Measurements from ENCODE around the gene UACA. TPM values are rescaled to one million over a fixed set of nuclear protein-coding genes. Genes with fewer than 3 reads are reported as not detected.

The UACA gene
- total RNA-seq, 1 experiment from 2014 or later: 38.0 TPM

DNA sequence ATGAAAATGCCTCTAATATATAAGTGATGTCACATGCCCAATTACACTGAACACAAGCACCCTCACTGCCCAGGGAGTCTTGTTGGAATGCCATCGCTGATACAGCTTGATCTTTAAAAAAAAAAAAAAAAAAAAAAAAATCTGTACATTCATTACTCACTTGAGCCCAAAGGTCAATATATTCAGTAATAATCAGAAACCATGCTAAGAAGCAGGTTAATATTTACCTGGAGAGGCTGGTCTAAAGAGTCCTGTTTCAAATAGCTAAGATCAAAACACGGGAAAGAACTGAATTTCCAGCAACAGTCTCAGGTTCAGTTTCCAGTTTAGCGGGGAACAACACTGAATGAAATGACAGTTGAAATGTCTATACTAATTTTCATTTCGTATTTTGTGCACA is 109.9 kb downstream of the UACA start:
- Mint-ChIP-seq H3K4me3 (no peak overlapping the region), H3K27me3 (ENCODE audit: low read depth) (no peaks in the 10 kb centered on the region), H3K9me3 (no peaks in the 10 kb centered on the region), H3K4me1 (no peaks in the 10 kb centered on the region), H3K36me3 (ENCODE audit: insufficient read depth in 1 of 3, low read depth in 3 of 3) (peaks cover 0 to 10% (median 4%) of the 10 kb centered on the region in 3 experiments; a peak in 2 of 7 replicates), H3K27ac (no peak overlapping the region)
- TF ChIP-seq, protein P1, sequence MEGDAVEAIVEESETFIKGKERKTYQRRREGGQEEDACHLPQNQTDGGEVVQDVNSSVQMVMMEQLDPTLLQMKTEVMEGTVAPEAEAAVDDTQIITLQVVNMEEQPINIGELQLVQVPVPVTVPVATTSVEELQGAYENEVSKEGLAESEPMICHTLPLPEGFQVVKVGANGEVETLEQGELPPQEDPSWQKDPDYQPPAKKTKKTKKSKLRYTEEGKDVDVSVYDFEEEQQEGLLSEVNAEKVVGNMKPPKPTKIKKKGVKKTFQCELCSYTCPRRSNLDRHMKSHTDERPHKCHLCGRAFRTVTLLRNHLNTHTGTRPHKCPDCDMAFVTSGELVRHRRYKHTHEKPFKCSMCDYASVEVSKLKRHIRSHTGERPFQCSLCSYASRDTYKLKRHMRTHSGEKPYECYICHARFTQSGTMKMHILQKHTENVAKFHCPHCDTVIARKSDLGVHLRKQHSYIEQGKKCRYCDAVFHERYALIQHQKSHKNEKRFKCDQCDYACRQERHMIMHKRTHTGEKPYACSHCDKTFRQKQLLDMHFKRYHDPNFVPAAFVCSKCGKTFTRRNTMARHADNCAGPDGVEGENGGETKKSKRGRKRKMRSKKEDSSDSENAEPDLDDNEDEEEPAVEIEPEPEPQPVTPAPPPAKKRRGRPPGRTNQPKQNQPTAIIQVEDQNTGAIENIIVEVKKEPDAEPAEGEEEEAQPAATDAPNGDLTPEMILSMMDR (conservative IDR thresholded peaks at IDR 0.05): no peak
- Histone ChIP-seq H3K79me1 (ENCODE audit: insufficient read depth, low read depth, low read length, poor library complexity, severe bottlenecking) (no peaks in the 10 kb centered on the region), H3K23ac (ENCODE audit: insufficient read length, low read depth, low read length) (no peak overlapping the region), H4K20me1 (ENCODE audit: control insufficient read depth, insufficient read depth, insufficient read length) (no peaks in the 10 kb centered on the region), H2AK5ac (ENCODE audit: insufficient read length, low read length) (no peak overlapping the region), H3K9me3 (ENCODE audit: control insufficient read depth, low read depth, low read length) (no peaks in the 10 kb centered on the region), H3K18ac (ENCODE audit: insufficient read length, low read depth, low read length) (no peak overlapping the region), H3K23me2 (ENCODE audit: insufficient read length, low read depth, low read length, poor library complexity, severe bottlenecking) (no peaks in the 10 kb centered on the region), H3K9ac (ENCODE audit: extremely low read depth, insufficient read length, low read length) (no peak overlapping the region), H3K4me1 (ENCODE audit: insufficient read depth, low read length) (no peaks in the 10 kb centered on the region), H3K56ac (ENCODE audit: insufficient read length, low read depth, low read length) (no peak overlapping the region), H3K27me3 (ENCODE audit: insufficient read depth, low read length) (no peaks in the 10 kb centered on the region), H2BK12ac (ENCODE audit: insufficient read length, low read depth, low read length) (no peak overlapping the region), H3K4ac (ENCODE audit: low read depth, low read length) (no peak overlapping the region), H2BK15ac (ENCODE audit: low read depth, low read length) (no peak overlapping the region), H2BK120ac (ENCODE audit: low read depth, low read length, poor library complexity, severe bottlenecking) (no peak overlapping the region), H4K8ac (replicated peaks; ENCODE audit: insufficient read length, low read depth, low read length) (no peak overlapping the region), H2BK20ac (ENCODE audit: low read depth, low read length, poor library complexity, severe bottlenecking) (no peak overlapping the region), H4K5ac (ENCODE audit: insufficient read length, low read depth, low read length) (no peak overlapping the region), H3T11ph (ENCODE audit: low read length) (no peak overlapping the region), H4K91ac (ENCODE audit: insufficient read length, low read depth, low read length) (no peak overlapping the region), H2BK5ac (ENCODE audit: insufficient read length, low read length) (no peak overlapping the region), H3K14ac (ENCODE audit: insufficient read depth, low read length) (no peak overlapping the region), H3K4me2 (ENCODE audit: insufficient read depth, insufficient read length, low read length) (no peak overlapping the region), H2AFZ (ENCODE audit: low read length) (no peak overlapping the region), H3K27ac (ENCODE audit: insufficient read length, low read depth, low read length) (no peak overlapping the region), H3K79me2 (ENCODE audit: insufficient read depth, low read length) (no peaks in the 10 kb centered on the region)
- DNase-seq: no peak
- whole genome bisulfite sequencing (ENCODE audit: extremely low coverage, insufficient read length, low lambda C conversion rate): no CpG with 5 or more reads among the region's 4 CpGs

All from H9 (cell line).